Iris pigment epithelial cell (primary cell): ENCODE measurements around the gene MFN1.
"Not testable (repeated sequence)": the region's sequence is repeated elsewhere in the genome, so short reads cannot be mapped to it uniquely, and the experiment has no call there.

ENCODE experiments used
- DNase-seq: peaks from one replicate; pipeline ENCODE4 v3.0.0-alpha.2; 2011; ENCODE audit warnings: low read depth

The MFN1 gene

DNA sequence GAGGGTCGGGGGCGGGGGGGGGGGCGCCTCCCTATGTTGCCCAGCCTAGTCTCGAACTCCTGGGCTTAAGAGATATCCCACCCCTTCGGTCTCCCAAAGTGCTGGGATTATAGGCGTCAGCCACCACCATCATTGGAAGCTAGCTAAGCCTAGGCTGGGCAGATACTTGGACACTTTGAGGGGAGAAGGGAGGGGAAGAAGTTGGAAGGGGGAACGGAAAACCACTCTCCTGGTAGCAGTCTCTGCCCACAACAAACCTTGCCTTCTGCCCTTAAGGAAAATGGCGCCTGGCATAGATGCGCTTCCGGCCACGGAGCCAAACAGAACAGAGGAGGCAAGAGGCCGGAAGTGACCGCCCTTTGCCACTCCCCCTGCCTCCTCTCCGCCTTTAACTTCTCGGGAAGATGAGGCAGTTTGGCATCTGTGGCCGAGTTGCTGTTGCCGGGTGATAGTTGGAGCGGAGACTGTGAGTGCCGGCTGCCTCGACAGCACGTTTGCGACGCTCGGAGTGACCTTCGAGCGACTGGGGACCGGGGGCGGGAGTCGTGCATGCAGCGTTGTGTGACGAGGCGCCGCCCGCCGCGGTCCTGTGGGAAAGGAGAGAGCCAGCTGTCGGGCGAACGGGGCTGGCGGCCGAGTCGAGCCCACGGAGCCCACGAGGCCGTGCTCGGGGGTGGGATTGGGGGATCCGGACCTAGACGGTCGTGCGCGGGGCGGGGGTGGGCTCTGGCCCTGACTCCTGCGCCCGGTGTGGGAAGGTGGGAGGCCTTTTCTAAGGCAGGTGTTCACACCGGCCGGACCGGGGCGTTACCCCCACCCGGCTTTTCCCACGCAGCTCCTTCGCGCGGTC is at the start of gene MFN1:
TSS of gene MFN1 (plus strand) at position 365 of the 850 bp plus-strand sequence. CDS start 1,143 bp downstream, outside the sequence.
- peak; percentile 97 for DNase-seq

DNA sequence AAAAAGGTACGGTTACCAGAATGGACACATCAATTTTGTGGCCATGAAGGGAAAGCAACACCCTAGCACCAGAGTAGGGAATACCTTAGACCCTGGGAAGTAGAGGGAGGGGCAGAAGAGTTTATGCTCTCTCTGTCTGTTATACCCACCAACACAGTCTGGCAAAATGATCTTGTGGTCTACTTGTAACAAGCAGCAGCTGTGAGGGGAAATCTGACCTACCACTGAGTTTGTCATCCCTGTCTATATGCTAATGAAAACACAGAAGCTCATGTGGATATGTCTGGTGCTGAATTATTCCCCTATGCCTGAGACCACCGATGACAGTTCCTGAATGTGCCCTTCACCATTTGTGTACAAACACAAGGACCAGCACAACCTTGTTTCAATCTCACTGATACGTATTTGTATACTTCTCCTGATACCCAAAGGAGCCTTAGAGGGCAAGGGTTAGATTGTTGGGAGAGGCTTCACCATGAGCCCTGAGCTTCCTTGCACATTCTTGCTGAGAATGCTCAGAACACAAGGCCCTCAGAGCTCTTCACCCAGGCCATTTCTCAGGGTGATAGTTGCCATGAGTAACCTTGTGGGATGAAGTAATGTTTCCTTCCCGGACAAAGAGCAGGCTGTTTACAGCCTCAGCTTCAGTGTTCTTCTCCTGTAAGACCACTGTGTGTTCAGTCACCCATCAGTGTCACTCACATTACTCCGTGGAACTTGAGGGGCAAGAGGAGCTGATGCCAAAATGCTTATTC is 49.4 kb upstream of the MFN1 start:
- DNase-seq: peak; percentile 56

GRCh38 chr3:179299316-179299715 is 48.2 kb upstream of the MFN1 start:
- no peak for DNase-seq

DNA sequence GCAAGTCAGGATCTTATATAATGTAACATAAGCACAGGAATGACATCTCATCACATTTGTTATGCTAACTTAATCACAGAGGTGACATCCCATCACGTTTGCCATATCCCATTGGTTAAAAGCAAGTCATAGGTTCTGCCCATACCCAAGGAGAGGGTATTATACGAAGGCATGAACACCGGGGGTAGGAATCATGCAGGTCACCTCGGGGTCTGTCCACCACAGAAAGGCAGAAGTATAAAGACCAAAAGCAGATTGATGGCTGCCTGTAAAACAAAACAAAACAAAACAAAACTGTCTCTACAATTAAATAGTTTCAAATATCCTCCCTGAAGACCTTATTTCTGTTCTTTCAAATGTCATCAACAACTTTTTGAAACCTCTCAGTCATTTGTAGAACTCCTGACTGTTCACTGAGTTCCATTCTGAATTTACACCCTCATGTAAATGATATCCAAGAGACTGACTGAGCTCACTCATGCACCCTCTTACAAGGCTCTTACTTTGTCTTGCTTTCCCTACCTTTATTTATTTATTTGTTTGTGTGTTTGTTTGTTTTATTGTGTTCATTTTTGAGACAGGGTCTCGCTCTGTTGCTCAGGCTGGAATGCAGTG is 47.4 kb upstream of the MFN1 start:
- no peak for DNase-seq

GRCh38 chr3:179301645-179302044 is 45.9 kb upstream of the MFN1 start:
- no peak for DNase-seq

DNA sequence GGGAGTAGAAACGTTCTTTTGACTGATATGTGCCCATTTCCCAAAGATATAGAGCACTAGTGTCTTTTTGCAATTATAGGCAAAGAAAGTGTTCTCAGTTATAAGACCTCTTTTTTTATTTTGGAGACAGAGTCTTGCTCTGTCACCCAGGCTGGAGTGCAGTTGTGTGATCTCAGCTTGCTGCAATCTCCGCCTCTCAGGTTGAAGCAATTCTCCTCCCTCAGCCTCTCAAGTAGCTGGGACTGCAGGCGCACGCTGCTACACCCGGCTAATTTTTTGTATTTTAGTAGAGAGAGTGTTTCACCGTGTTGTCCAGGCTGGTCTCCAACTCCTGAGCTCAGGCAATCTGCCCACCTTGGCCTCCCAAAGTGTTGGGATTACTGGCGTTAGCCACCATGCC is 45.4 kb upstream of the MFN1 start:
- no peak for DNase-seq

- DNase-seq: no peak
Measured at GRCh38 chr3:179304605-179305004, 42.9 kb upstream of the MFN1 start.

- not testable (repeated sequence) for DNase-seq
Measured at GRCh38 chr3:179307362-179307761, 40.1 kb upstream of the MFN1 start.

GRCh38 chr3:179308001-179308400 is 39.5 kb upstream of the MFN1 start:
- DNase-seq: no peak

GRCh38 chr3:179309225-179310078 is 38.1 kb upstream of the MFN1 start:
- no peak for DNase-seq

DNA sequence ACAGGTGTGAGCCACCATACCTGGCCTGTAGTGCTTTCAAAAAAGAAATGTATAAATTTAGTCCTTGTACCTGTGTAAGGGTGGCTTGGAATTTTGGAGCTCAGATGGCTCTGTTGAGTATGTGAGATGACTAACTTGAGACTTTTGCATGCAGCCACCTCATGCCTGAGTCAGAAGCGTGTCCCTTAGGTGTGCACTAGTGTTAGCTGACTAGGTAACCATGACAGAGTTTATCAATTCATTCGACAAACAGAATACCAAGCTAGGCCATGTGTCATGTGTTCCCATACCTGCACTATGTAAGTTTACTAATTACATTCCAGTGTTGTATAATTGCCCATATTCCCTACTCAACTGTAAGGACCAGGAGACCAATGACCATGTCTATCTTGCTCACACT is 28.6 kb upstream of the MFN1 start:
- no peak for DNase-seq

GRCh38 chr3:179321668-179322285 is 25.7 kb upstream of the MFN1 start:
- peak; percentile 64 for DNase-seq

- DNase-seq: peak; percentile 78
Measured at GRCh38 chr3:179322286-179323196, 25.0 kb upstream of the MFN1 start, which contains the start of gene ZNF639. TSS of gene ZNF639 (plus strand) at chr3:179323031. CDS start at chr3:179328294, 5,263 bp downstream.

DNA sequence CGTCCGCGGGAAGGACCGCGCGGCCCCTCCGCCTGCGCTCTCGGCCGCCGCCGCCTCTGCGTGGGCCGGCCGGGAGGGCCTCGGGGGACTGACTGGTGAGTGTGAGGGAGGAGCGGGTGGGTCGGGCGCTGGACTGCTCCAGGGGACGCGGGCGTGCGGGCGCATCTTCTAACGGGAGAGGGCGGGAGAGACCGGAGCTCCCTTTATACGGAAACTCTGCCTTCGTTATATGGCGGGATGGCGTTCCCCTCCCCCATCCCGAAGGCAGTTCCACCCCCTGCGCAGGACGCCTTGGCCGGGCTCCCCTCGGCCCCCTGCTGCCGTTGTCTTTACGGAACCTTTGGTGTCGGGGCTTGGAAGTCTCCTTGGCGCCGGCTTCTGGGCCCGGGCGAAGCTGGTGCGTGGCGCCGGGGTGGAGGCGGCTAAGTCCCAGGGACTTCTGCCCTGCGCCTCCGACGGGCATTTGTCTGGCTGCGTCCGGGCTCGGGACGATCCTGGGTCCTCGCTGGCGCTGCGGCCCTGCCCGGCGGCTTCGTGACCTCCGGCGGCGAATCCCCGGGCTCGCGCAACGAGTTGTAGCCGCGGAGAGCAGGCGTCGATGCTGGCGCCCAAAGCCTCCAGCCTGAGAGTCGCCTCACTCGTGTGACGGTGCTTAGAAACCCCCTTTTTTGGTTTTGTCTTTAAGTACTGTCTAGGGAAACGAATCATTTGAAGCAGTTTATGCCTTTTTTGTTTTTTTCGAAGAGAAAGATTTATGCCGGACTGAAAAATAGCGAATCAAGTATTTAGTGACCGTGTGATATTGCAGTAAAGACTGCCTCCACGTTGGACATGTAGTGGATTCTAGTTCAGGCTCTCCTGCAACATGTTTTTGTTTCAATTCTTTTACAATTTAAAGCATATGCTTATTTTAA is 24.1 kb upstream of the MFN1 start:
- DNase-seq: peak; percentile 63

GRCh38 chr3:179324270-179324754 is 23.2 kb upstream of the MFN1 start:
- DNase-seq: peak; percentile 72

DNA sequence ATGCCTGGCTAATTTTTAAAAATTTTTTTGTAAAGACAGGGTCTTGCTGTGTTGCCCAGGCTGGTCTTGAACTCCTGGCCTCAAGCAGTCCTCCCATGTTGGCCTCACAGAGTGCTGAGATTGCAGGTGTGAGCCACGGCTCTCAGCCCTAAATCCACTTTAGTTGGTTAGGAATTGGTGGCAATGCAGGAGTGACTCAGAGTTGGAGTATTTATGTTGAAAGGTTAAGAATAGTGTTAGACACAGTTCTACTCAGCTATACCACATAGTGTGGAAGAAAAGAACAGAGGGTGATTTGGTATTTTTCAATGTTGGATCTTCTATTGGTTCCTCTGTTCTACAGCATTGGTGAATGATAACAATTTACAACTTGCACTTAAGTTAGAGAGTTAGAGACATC is 17.1 kb upstream of the MFN1 start:
- DNase-seq: peak; percentile 62

DNA sequence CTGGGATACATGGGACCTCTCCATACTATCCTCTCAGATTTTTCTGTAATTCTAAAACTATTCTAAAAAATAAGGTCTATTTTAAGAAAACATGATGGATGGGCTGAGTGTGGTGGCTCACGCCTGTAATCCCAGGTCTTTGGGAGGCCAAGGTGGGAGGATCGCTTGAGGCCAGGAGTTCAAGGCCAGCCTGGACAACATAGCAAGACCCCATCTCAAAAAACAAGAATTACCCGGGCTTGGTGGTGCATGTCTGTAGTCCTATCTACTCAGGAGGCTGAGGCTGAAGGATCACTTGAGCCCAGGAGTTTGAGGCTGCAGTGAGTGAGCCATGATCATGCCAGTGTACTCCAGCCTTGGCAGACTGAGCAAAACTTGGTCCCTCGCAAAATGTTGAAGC is 15.3 kb upstream of the MFN1 start:
- DNase-seq: no peak

DNA sequence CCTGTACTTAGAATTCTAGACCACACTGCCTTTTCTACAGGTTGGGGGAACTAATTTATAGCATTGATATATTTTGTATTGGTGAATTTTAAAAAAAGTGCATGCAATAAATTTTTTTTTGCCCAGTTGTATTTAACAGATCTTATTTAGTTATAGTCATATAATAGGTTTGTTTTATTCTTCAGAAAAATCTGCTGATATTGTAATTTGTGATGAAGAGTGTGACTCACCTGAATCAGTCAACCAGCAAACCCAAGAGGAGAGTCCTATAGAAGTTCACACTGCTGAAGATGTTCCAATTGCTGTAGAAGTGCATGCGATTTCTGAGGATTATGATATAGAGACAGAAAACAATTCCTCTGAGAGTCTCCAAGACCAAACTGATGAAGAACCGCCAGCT is 14.4 kb upstream of the MFN1 start:
- no peak for DNase-seq

- DNase-seq: no peak
Measured at GRCh38 chr3:179336345-179336929, 11.1 kb upstream of the MFN1 start.
